K562 (cell line): ENCODE data around the gene SDC3. TPM values are rescaled to one million over a fixed set of nuclear protein-coding genes. Genes with fewer than 3 reads are reported as not detected.

Source experiments
- DNMT1 ChIP-seq: fragments of 450-650 bp; IDR thresholded peaks from 2 replicates; pipeline ENCODE4 v1.6.1; 2016; ENCODE audit warnings: antibody characterized with exemption, mild to moderate bottlenecking
- EP300 ChIP-seq: IDR thresholded peaks from 2 replicates; pipeline ENCODE4 v1.6.1; 2012; ENCODE audit warnings: low read length, improper control_type of control experiment
- FOXA3 ChIP-seq, 2 experiments: fragments of 450-650 bp in 1 of 2; sonication (generic) in 1 of 2; formaldehyde crosslinking; IDR thresholded peaks in 1 of 2; conservative IDR thresholded peaks in 1 of 2; 2 replicates each; pipeline versions ENCODE4 v1.4.0 to v1.8.0; 2020 to 2022; ENCODE audit warnings: mild to moderate bottlenecking in 2 of 2, missing genetic modification reagents in 1 of 2
- FOXP1 ChIP-seq: sonication (generic); formaldehyde crosslinking; IDR thresholded peaks from 2 replicates; pipeline ENCODE4 v1.8.0; 2022; ENCODE audit warnings: mild to moderate bottlenecking, missing genetic modification reagents
- GABPA ChIP-seq: fragments of 200-800 bp; sonication (Bioruptor generic); conservative IDR thresholded peaks from 2 replicates; pipeline ENCODE4 v1.6.1; 2016; ENCODE audit warnings: low read depth, missing genetic modification characterization, missing compliant biosample characterization
- GATA2 ChIP-seq: sonication (generic); formaldehyde crosslinking; IDR thresholded peaks from 2 replicates; pipeline ENCODE4 v1.4.0; 2020; ENCODE audit warnings: mild to moderate bottlenecking, missing genetic modification reagents
- HDAC1 ChIP-seq, 2 experiments: fragments of 450-650 bp; IDR thresholded peaks; 2 replicates each; pipeline ENCODE4 v1.6.1; 2016 to 2017; ENCODE audit warnings: inconsistent platforms in 1 of 2, mild to moderate bottlenecking in 1 of 2, moderate library complexity in 1 of 2
- HLTF ChIP-seq: fragments of 450-650 bp; IDR thresholded peaks from 2 replicates; pipeline ENCODE4 v1.6.1; 2016
- KHSRP ChIP-seq: fragments of 450-650 bp; IDR thresholded peaks from 2 replicates; pipeline ENCODE4 v1.6.1; 2017
- LCOR ChIP-seq: sonication (generic); formaldehyde crosslinking; IDR thresholded peaks from 2 replicates; pipeline ENCODE4 v1.8.0; 2022; ENCODE audit warnings: mild to moderate bottlenecking, missing genetic modification reagents
- LEF1 ChIP-seq: fragments of 450-650 bp; IDR thresholded peaks from 2 replicates; pipeline ENCODE4 v1.6.1; 2016; ENCODE audit warnings: mild to moderate bottlenecking
- POLR2H ChIP-seq: IDR thresholded peaks from 2 replicates; pipeline ENCODE4 v1.6.1; 2016; ENCODE audit warnings: missing genetic modification characterization, low read depth, mild to moderate bottlenecking, control low read depth, missing compliant biosample characterization, moderate library complexity
- RAD51 ChIP-seq: fragments of 450-650 bp; IDR thresholded peaks from 2 replicates; pipeline ENCODE4 v1.7.1; 2016; ENCODE audit warnings: low read depth, mild to moderate bottlenecking, borderline replicate concordance
- RHOXF2B ChIP-seq: fragments of 250-450 bp; sonication (Bioruptor Pico); conservative IDR thresholded peaks from 2 replicates; pipeline ENCODE4 v1.5.1; 2021
- SLC30A9 ChIP-seq: fragments of 250-450 bp; sonication (Bioruptor Pico); IDR thresholded peaks from 2 replicates; pipeline ENCODE4 v1.8.0; 2022; ENCODE audit warnings: mild to moderate bottlenecking, moderate library complexity
- SNRNP70 ChIP-seq: fragments of 200-400 bp; formaldehyde crosslinking; optimal IDR thresholded peaks from 2 replicates; pipeline ENCODE3; 2017; ENCODE audit warnings: low read depth, low read length
- TCF7 ChIP-seq: sonication (generic); IDR thresholded peaks from 2 replicates; pipeline ENCODE4 v1.6.1; 2016; ENCODE audit warnings: antibody characterized with exemption, borderline replicate concordance
- TCF7L2 ChIP-seq: fragments of 150-350 bp; IDR thresholded peaks from 2 replicates; pipeline ENCODE4 v1.6.1; 2016; ENCODE audit warnings: low read depth, mild to moderate bottlenecking, low read length, moderate library complexity
- U2AF2 ChIP-seq: fragments of 200-400 bp; formaldehyde crosslinking; optimal IDR thresholded peaks from 2 replicates; pipeline ENCODE3; 2017; ENCODE audit warnings: low read depth, mild to moderate bottlenecking, low read length
- ZBTB49 ChIP-seq: sonication (generic); formaldehyde crosslinking; IDR thresholded peaks from 2 replicates; pipeline ENCODE4 v1.8.0; 2022; ENCODE audit warnings: missing genetic modification reagents, mild to moderate bottlenecking, borderline replicate concordance
- ZKSCAN8 ChIP-seq: fragments of 200-800 bp; sonication (Bioruptor generic); IDR thresholded peaks from 2 replicates; pipeline ENCODE4 v1.6.1; 2016; ENCODE audit warnings: missing genetic modification characterization, missing compliant biosample characterization
- ZNF184 ChIP-seq: sonication (generic); formaldehyde crosslinking; IDR thresholded peaks from 2 replicates; pipeline ENCODE4 v1.5.0; 2020; ENCODE audit warnings: missing genetic modification reagents
- ZNF3 ChIP-seq: fragments of 250-450 bp; sonication (Bioruptor Pico); IDR thresholded peaks from 2 replicates; pipeline ENCODE4 v1.5.0; 2021; ENCODE audit warnings: mild to moderate bottlenecking, moderate library complexity
- polyA plus RNA-seq, 8 experiments: library from polyadenylated mRNA; depleted of rRNA in 4 of 8; stranded (reverse) in 5 of 8; unstranded in 3 of 8; fragments of >200 nt; fragmentation: Nextera tagmentation in 2 of 8; fragmentation: Illumina TruSeq in 1 of 8; extraction: Ambion mirVana in 2 of 8; extraction: Trizol in 1 of 8; gene quantifications; 2 replicates each; pipeline versions ENCODE4 v1.2.1 to v1.2.3, GENCODE V29; 2011 to 2014; ENCODE audit warnings: inconsistent platforms in 1 of 8, missing spikeins in 1 of 8
- total RNA-seq, 7 experiments: library from RNA; depleted of rRNA in 6 of 7; stranded (reverse); fragments of >200 nt in 6 of 7; fragmentation: Illumina TruSeq in 2 of 7; extraction: Trizol in 2 of 7; gene quantifications; 2 replicates each; pipeline versions ENCODE4 v1.2.1 to v1.2.3, GENCODE V29; 2011 to 2021; ENCODE audit warnings: low replicate concordance in 1 of 7
- TF ChIP-seq, protein P1 (sequence below): fragments of 450-650 bp; formaldehyde crosslinking; IDR thresholded peaks from 2 replicates; pipeline ENCODE4 v1.4.0; 2022; ENCODE audit warnings: mild to moderate bottlenecking, moderate library complexity
- TF ChIP-seq, protein P2 (sequence below): fragments of 200-400 bp; formaldehyde crosslinking; IDR thresholded peaks from 2 replicates; pipeline ENCODE4 v1.6.1; 2017; ENCODE audit warnings: mild to moderate bottlenecking, low read depth, low read length, moderate library complexity

Gene SDC3
- total and polyA plus RNA-seq, 9 of the 15 experiments (the other 6 are each of a cell fraction or from before 2014, with no cell fraction given), result 0.38 to 44.1 (median 12.1) TPM

- TF ChIP-seq ZKSCAN8 (0 out of 2 replicates have a peak, but pooled peaks have one; percentile 18), RAD51 (no peak), SNRNP70 (no peak), SLC30A9 (CRISPR knock-in tag) (no peak), RHOXF2B (no peak), FOXA3 (CRISPR knock-in tag; conservative IDR thresholded peaks at IDR 0.05 in 1 of 2, IDR thresholded peaks at IDR 0.05 in 1 of 2) (no peak), EP300 (no peak), LCOR (CRISPR knock-in tag) (no peak), HDAC1 (IDR thresholded peaks at IDR 0.05) (no peak), DNMT1 (no peak), ZNF3 (no peak), ZBTB49 (CRISPR knock-in tag) (no peak), LEF1 (peak; percentile 10; the same call in 1 of the 2 replicates), HLTF (no peak), POLR2H (tag) (no peak), U2AF2 (no peak), TCF7 (no peak), KHSRP (no peak), GATA2 (CRISPR knock-in tag) (peak; percentile 30; the same call in 1 of the 2 replicates), TCF7L2 (no peak), ZNF184 (no peak), GABPA (no peak), FOXP1 (no peak)
- TF ChIP-seq, protein P1, sequence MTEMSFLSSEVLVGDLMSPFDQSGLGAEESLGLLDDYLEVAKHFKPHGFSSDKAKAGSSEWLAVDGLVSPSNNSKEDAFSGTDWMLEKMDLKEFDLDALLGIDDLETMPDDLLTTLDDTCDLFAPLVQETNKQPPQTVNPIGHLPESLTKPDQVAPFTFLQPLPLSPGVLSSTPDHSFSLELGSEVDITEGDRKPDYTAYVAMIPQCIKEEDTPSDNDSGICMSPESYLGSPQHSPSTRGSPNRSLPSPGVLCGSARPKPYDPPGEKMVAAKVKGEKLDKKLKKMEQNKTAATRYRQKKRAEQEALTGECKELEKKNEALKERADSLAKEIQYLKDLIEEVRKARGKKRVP (CRISPR knock-in tag), result no peak
- TF ChIP-seq, protein P2, sequence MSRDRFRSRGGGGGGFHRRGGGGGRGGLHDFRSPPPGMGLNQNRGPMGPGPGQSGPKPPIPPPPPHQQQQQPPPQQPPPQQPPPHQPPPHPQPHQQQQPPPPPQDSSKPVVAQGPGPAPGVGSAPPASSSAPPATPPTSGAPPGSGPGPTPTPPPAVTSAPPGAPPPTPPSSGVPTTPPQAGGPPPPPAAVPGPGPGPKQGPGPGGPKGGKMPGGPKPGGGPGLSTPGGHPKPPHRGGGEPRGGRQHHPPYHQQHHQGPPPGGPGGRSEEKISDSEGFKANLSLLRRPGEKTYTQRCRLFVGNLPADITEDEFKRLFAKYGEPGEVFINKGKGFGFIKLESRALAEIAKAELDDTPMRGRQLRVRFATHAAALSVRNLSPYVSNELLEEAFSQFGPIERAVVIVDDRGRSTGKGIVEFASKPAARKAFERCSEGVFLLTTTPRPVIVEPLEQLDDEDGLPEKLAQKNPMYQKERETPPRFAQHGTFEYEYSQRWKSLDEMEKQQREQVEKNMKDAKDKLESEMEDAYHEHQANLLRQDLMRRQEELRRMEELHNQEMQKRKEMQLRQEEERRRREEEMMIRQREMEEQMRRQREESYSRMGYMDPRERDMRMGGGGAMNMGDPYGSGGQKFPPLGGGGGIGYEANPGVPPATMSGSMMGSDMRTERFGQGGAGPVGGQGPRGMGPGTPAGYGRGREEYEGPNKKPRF, result no peak
These were observed 13.1 kb downstream of the SDC3 start (continued) for GRCh38 chr1:30895382-30895943.
